Coronary artery (tissue), 2 donors: Measurements from ENCODE around the gene TAOK2.

Experiments
- DNase-seq: peaks from one replicate; pipeline ENCODE4 v3.0.0-alpha.2; 2017; ENCODE audit warnings: low spot score
- H3K27ac ChIP-seq, 2 donors: fragments of 200-600 bp; sonication (generic); one replicate each; pipeline ENCODE4 v1.5.1; 2016 to 2019
- H3K4me3 ChIP-seq: fragments of 200-600 bp; sonication (generic); 2 replicates; pipeline ENCODE4 v1.5.1; 2016; ENCODE audit warnings: mild to moderate bottlenecking, moderate library complexity
- CTCF ChIP-seq: fragments of 200-600 bp; sonication (generic); IDR thresholded peaks from one replicate; pipeline ENCODE4 v1.5.1; 2019; ENCODE audit warnings: antibody characterized with exemption

Gene TAOK2

GRCh38 chr16:29977063-29977825 is 3.6 kb downstream of the TAOK2 start:
- H3K4me3 ChIP-seq: peak overlapping the region; percentile 89
- no peak for TF ChIP-seq CTCF
- no peak for DNase-seq
- H3K27ac ChIP-seq: peak overlapping the region; percentile 0 to 94

GRCh38 chr16:29978081-29978480 is 4.4 kb downstream of the TAOK2 start:
- Histone ChIP-seq H3K4me3 (no peak overlapping the region), H3K27ac (peak overlapping the region in 1 of 2 donors; percentile 94)
- no peak for TF ChIP-seq CTCF
- no peak for DNase-seq

GRCh38 chr16:29978564-29979270 is 5.0 kb downstream of the TAOK2 start:
- DNase-seq: peak; percentile 68
- Histone ChIP-seq H3K27ac (peak overlapping the region in 1 of 2 donors; percentile 94), H3K4me3 (no peak overlapping the region)
- TF ChIP-seq CTCF: no peak

GRCh38 chr16:29982560-29983419 is 9.1 kb downstream of the TAOK2 start:
- DNase-seq: no peak
- H3K27ac ChIP-seq: no peak overlapping the region
- no peak for TF ChIP-seq CTCF
- no peak overlapping the region for H3K4me3 ChIP-seq

GRCh38 chr16:29983420-29984136 is 9.9 kb downstream of the TAOK2 start:
- no peak for DNase-seq
- no peak for TF ChIP-seq CTCF
- no peak overlapping the region for H3K27ac ChIP-seq
- no peak overlapping the region for H3K4me3 ChIP-seq

- no peak for TF ChIP-seq CTCF
- no peak overlapping the region for H3K27ac ChIP-seq
- DNase-seq: no peak
- H3K4me3 ChIP-seq: no peak overlapping the region
These were observed 10.6 kb downstream of the TAOK2 start for GRCh38 chr16:29984137-29984763.
